CD4-positive, alpha-beta T cell treated with Interleukin-12 subunit alpha and Interleukin-12 subunit beta, for 1 hour (primary cell): ENCODE data around the gene EN2.

Experiments used
- DNase-seq: peaks from one replicate; pipeline ENCODE4 v3.0.0-alpha.2; 2020

The EN2 gene

GRCh38 chr7:155451840-155452239, 6.1 kb upstream of the EN2 start:
- DNase-seq, result no peak

DNA sequence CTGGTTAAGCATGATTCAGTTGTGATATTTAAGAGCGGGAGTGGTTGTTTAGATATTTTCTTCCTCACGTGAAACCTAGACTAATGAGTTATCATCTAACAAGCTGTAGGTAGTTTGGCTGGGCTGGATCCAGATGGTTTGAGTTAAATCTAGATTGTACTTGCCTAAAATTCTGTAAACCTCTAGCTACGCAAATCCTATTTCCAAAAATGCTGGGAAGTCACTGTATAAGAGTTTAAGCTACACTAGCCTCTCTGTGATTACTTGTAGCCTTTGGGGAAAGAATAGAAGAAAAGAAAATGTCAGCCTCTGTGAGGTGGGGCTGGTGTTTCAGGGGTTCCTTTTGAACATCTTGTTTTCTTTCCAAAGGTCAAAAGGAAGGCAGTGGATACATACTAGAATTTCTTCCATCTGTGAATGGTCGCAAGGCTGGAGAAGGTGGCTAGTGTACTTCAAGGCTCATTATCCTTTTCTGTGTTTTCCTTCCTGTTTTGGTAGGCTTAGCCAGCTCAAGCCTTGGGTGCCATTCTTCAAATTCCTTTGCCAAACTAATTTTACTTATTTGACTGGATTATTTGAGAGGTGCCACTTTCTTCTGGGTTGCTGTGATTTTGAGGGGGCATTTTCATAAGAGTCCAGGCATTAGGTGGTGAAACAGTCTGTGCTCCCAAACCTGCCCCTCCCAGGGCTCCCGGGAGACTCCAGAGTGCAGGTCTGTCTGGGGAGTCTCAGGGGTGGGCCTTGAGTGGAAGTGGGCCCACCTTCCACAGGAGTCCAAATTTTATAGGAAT, 5.2 kb upstream of the EN2 start:
- DNase-seq, result no peak

DNA sequence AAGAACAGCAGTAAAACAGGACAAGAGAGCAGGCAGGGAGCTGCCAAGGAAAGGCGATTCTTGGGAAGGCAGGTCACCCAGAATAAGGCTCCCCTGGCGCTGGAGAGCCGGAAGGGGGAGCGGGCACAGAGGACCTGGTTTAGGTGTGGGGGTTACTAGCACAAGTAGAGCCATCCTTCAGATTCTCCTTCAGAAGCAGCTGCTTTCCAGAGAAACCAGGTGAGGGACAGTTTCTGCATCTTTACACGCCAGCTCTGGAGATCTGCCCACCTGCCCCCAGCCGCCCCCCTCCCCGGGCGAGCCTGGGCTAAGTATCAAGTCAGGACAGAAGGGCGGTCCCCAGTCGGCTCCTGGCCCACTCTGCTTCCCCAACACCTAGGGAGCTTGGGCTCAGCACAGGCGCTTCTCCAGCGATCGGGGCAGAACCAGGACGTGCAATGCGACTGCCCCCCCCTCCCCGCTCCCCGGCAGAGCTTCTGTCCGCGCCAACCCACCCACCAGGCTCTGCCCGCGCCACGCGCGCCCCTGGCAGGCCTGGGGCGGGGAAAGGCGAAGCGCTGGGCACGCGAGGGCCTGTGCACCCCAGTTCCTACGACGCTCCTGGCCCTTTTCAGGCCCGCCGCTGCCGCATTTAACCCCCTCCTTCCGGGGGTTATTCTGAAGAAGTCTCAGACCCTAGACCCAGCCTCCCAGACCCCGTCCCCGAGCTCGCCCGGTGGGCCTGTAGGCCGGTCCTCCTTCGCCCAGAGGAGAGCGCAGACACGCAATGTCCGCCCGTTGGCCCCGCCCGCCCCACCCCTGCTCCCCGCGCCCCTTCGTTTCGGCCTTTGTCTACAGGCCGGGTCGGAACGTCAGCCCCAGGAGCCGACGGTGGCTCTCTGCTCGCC, 4.4 kb upstream of the EN2 start:
- no peak for DNase-seq

GRCh38 chr7:155454183-155455112, 3.5 kb upstream of the EN2 start:
- DNase-seq, result no peak

DNA sequence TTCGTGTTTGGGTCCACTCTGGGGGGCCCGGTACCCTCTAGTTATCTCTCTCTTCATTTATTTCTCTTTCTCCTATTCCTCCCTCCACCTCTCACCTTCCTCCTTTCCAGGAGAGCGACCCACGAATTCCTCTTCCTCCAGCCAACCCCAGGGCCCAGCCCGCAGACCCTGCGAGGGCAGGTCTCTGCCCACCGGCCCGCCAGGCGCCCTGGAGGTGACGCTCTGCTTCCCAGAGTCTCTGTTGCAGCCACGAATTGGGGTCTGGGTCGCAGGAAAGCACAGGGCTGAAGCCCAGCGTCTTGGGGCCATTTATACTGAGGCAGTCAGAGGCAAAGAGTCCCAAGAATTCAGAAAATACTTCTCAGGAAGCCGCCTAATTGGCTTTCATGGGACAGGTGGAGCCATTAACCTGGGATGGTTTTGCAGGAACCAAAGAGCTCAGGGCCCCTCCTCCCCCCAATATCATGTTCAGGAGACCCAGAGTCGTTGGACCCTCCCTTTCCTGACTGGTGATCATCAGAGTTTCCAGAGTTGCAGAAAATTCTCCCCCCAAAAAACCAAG, 2.7 kb upstream of the EN2 start:
- DNase-seq, result no peak

DNA sequence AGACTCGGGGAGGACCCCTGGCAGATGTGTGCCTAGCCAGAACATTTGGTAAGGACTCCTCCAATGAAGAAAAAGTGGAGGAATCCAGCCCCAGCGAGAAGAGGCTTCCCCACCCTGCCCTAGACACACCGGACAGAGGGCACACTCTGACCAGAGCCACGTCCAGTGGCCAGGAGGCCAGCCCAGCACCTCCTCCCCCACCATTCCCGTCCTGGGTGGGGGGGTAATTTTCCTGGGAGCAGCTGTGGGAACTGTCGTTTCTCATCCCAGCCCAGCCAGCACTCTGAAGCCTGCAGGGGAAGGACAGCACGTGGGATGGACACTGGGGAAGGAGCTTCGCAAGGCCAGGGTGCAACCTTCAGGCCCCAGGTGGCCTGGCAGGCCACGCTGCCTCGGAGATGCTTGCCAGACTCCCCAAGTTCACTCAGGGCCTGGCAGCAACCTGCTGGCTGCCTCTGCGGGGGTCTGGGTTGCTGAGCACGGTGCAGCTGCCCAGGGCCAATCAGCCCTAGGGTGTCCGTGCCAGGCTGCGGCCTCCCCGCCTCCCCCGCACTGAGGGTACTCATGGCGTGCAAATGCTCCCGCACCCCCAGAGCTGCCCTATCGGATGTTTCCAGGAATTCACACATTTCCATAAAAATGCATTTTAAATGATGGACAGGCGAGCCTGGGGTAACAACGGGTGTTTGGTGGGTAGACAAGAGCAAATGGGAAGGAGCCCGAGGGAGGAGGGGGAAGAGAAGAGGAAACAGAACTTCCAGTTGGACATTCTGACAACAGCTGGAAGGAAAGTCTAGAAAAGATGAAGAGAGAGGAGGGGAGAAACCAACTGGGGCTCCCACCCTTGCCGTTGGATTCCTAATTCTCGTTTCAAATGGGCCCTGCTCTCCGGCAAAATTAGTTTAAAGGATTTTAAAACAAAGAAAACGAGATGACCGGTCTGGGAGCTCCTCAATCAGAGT, 1.9 kb upstream of the EN2 start:
- no peak for DNase-seq

DNA sequence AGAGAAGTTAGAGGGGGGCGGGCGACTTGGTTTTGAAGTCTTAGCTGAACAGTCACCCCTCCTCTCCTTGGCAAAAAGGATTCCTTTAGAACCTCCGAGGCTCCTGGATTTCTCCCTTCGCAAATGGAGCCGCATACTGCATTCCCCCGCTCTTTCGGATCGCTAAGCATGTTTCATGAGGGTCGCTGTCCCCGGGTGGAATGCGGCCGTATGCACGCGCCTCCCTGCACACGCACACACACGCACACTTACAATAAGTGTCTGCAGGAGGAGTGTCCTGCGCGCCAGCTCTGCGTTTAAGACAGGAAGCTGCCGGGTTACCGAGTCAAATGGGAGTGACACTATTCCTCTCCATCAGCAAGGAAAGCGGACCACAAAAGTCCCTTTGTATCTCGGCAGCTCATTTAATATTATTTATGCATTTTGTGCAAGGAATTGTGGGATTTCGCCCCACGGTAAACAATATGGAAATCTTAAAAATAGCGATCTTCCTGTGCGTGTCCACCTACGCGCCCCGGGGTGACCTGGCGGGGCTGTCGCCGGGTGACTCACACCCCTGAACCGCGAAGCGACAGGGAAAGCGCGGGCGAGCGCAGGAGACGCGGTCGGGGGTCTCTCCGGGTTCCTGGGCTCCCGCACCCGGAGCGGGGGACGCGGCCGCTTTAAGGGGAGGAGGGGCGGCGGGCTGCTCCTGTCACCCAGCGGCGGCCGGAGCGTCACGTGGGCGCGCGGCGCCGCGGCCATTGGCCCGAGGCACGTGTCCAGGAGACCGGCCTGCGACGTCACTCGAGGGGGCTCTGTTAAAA, 988 bp upstream of the EN2 start:
- DNase-seq, result no peak

- no peak for DNase-seq
Observed at GRCh38 chr7:155457544-155458110, 302 bp upstream of the EN2 start.

GRCh38 chr7:155458878-155459699, 1.2 kb downstream of the EN2 start:
- no peak for DNase-seq

DNA sequence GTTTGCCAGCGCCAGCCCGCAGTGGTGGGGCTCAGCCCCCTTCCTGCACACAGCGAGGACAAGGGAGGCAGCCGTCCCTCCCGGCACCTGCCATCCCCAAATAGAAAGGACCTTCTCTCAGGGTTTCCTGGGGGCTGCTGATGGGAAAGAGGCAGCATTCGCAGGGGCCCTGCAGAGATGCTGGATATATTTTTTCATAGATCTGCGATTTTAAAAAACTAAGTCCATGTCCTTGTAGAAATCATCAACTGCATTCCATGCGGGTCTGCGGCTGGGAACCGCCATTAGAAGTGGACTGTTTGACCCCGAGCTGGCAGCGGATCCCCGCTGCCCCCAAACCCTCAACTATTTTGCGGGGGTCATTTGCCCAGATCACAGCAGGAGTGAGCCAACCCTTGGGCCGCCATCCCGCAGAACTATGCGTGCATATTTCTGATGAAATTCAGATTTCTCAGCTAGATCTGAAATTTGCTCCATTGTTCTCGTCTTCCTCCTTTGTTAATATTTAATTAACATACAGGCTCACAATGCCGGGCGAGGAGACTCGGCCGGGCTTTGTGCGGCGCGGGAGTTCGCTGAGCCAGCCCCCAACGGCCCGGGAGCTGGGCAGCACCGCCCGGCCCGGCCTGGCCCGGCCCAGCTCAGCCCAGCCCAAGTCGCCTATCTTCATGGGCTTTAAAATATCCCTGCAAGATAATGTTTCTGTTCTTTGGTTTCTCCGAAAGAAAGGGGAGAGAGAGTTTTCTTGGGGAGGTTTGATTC, 2.0 kb downstream of the EN2 start:
- no peak for DNase-seq

GRCh38 chr7:155460926-155461613, 3.1 kb downstream of the EN2 start:
- DNase-seq, result no peak

DNA sequence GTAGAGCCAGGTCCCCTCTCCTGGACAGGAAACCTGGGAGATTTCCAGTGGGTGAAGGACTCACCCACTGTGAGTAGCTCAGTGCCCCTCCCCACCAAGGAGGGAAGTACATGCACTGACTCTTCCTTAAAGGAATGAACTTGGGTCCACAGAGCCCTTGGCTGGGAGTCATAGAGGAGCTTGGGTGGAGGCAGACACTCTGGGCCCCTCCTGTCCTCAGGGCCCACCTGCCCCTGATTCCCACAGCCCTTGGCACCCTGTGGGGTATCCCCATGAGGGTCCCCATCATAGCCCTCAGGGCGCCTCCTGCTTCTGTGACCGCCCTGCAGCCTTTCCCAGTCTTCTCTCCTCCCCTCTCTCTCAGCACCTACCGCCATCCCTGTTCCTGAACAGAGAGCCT, 3.7 kb downstream of the EN2 start:
- no peak for DNase-seq

- no peak for DNase-seq
Observed at GRCh38 chr7:155462163-155462735, 4.3 kb downstream of the EN2 start.

DNA sequence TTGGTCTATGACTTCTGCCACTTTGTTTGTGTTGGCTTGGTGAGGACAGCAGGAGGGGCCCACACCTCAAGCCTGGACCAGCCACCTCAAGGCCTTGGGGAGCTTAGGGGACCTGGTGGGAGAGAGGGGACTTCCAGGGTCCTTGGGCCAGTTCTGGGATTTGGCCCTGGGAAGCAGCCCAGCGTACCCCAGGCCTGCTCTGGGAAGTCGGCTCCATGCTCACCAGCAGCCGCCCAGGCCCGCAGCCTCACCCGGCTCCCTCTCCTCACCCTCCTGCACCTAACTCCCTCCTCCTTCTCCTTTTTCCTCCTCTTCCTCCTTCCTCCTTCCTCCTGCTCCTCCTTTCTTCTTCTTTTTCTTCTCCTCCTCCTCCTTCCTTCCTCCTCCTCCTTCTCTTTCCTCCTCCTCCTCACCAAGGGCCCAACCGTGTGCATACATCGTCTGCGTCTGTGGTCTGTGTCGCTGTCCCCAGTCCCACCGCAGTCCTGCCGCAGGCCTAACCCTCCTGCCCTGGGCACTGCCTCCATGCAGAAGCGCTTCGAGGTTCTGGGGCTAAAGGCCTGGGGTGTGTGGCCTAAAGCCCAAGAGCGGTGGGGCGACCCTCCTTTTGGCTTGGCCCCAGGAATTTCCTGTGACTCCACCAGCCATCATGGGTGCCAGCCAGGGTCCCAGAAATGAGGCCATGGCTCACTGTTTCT, 5.3 kb downstream of the EN2 start:
- no peak for DNase-seq

DNA sequence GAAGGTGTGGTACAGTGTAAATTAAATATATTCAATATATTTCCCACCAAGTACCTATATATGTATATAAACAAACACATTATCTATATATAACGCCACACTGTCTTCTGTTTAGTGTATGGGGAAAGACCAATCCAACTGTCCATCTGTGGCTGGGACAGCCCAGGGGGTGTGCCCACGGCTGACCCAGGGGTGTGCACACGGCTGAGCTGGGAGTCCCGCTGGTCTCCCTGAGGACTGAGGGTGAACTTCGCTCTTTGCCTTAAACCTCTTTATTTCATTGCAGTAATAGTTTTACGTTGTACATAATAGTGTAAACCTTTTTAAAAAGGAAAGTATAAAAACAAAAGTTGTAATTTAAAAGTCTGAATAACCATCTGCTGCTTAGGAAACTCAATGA, 6.3 kb downstream of the EN2 start:
- DNase-seq, result no peak

GRCh38 chr7:155464948-155465739, 7.2 kb downstream of the EN2 start:
- DNase-seq, result no peak
